ENCODE results near the gene MTIF2. TPM values are rescaled to one million over a fixed set of nuclear protein-coding genes. Genes with fewer than 3 reads are reported as not detected.
"Not testable (repeated sequence)": the region's sequence is repeated elsewhere in the genome, so short reads cannot be mapped to it uniquely, and the experiment has no call there.

MTIF2 gene
- total RNA-seq, 1 donor from 2014 or later = 32.9 TPM

GRCh38 chr2:55196526-55196925, 72.5 kb downstream of the MTIF2 start:
- H3K4me1 Mint-ChIP-seq = no peaks in the 10 kb centered on the region
- no peak overlapping the region for H3K4me3 Mint-ChIP-seq
- no peak overlapping the region for H3K27ac Mint-ChIP-seq (ENCODE audit: unreplicated experiment)
- H3K9me3 Mint-ChIP-seq = peaks cover 19% of the 10 kb centered on the region
- TF ChIP-seq, protein P1, sequence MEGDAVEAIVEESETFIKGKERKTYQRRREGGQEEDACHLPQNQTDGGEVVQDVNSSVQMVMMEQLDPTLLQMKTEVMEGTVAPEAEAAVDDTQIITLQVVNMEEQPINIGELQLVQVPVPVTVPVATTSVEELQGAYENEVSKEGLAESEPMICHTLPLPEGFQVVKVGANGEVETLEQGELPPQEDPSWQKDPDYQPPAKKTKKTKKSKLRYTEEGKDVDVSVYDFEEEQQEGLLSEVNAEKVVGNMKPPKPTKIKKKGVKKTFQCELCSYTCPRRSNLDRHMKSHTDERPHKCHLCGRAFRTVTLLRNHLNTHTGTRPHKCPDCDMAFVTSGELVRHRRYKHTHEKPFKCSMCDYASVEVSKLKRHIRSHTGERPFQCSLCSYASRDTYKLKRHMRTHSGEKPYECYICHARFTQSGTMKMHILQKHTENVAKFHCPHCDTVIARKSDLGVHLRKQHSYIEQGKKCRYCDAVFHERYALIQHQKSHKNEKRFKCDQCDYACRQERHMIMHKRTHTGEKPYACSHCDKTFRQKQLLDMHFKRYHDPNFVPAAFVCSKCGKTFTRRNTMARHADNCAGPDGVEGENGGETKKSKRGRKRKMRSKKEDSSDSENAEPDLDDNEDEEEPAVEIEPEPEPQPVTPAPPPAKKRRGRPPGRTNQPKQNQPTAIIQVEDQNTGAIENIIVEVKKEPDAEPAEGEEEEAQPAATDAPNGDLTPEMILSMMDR (conservative IDR thresholded peaks at IDR 0.05) = no peak
- peaks cover 57% of the 10 kb centered on the region for H3K36me3 Mint-ChIP-seq (ENCODE audit: low read depth)
- no peaks in the 10 kb centered on the region for H3K27me3 Mint-ChIP-seq (ENCODE audit: low read depth)
- no peak for DNase-seq (ENCODE audit: low read depth, low spot score)

DNA sequence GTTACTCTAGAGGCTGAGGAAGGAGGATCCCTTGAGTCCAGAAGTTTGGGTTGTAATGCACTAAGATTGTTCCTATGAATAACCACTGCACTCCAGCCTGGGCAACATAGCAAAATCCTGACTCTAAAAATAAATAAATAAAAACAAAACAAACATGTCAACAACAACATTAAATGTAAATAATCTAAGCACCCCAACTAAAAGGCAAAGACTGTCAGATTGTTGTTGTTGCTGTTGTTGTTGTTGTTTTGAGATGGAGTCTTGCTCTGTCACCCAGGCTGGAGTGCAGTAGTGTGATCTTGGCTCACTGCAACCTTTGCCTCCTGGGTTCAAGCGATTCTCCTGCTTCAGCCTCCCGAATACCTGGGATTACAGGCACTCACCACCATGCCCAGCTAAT, 77.1 kb downstream of the MTIF2 start:
- not testable (repeated sequence) for H3K4me3 Mint-ChIP-seq; H3K4me1 Mint-ChIP-seq; DNase-seq (ENCODE audit: low read depth, low spot score); H3K27ac Mint-ChIP-seq (ENCODE audit: unreplicated experiment); H3K27me3 Mint-ChIP-seq (ENCODE audit: low read depth); H3K9me3 Mint-ChIP-seq
- H3K36me3 Mint-ChIP-seq (ENCODE audit: low read depth) = peaks cover 33% of the 10 kb centered on the region

- peaks cover 14% of the 10 kb centered on the region for H3K36me3 Mint-ChIP-seq (ENCODE audit: low read depth)
Observed at GRCh38 chr2:55186837-55187236, 82.2 kb downstream of the MTIF2 start.

More at GRCh38 chr2:55186837-55187236, 82.2 kb downstream of the MTIF2 start:
- H3K27me3 Mint-ChIP-seq (ENCODE audit: low read depth); H3K4me1 Mint-ChIP-seq; H3K27ac Mint-ChIP-seq (ENCODE audit: unreplicated experiment); H3K4me3 Mint-ChIP-seq; DNase-seq (ENCODE audit: low read depth, low spot score); H3K9me3 Mint-ChIP-seq: not testable (repeated sequence)

Other genes starting within 250 kb of the MTIF2 start
- 197 and 204 TPM in 2 replicates for gene RTN4, start 218.8 kb downstream of the MTIF2 start, total RNA-seq
- 22.5 and 23.0 TPM in 2 replicates for gene CLHC1, start 36.9 kb downstream of the MTIF2 start, total RNA-seq
- 901 and 948 TPM in 2 replicates for gene RPS27A, start 36.5 kb downstream of the MTIF2 start, total RNA-seq
- 123 and 129 TPM in 2 replicates for gene CCDC88A, start 150.6 kb upstream of the MTIF2 start, total RNA-seq